Esophagus squamous epithelium (tissue), 4 donors: ENCODE measurements around the gene ZNF415.

ENCODE experiments used
- POLR2A ChIP-seq, 4 donors: fragments of 450-650 bp; IDR thresholded peaks; one replicate each; pipeline ENCODE4 v1.6.1; 2017; ENCODE audit warnings: antibody characterized with exemption in 4 of 4, mild to moderate bottlenecking in 4 of 4, moderate library complexity in 3 of 4
- TF ChIP-seq, protein P1 (sequence below), 6 experiments: fragments of 450-650 bp in 4 of 6; fragments of 200-600 bp in 2 of 6; sonication (generic) in 2 of 6; IDR thresholded peaks; one replicate each; pipeline ENCODE4 v1.5.1; 2016 to 2019; ENCODE audit warnings: antibody characterized with exemption in 6 of 6, mild to moderate bottlenecking in 4 of 6, moderate library complexity in 4 of 6

- TF ChIP-seq, protein P1, sequence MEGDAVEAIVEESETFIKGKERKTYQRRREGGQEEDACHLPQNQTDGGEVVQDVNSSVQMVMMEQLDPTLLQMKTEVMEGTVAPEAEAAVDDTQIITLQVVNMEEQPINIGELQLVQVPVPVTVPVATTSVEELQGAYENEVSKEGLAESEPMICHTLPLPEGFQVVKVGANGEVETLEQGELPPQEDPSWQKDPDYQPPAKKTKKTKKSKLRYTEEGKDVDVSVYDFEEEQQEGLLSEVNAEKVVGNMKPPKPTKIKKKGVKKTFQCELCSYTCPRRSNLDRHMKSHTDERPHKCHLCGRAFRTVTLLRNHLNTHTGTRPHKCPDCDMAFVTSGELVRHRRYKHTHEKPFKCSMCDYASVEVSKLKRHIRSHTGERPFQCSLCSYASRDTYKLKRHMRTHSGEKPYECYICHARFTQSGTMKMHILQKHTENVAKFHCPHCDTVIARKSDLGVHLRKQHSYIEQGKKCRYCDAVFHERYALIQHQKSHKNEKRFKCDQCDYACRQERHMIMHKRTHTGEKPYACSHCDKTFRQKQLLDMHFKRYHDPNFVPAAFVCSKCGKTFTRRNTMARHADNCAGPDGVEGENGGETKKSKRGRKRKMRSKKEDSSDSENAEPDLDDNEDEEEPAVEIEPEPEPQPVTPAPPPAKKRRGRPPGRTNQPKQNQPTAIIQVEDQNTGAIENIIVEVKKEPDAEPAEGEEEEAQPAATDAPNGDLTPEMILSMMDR (IDR thresholded peaks at IDR 0.05), result no peak
- no peak for TF ChIP-seq POLR2A (IDR thresholded peaks at IDR 0.05)
Observed at GRCh38 chr19:53085496-53085895, 47.2 kb downstream of the ZNF415 start.
